H7 (cell line): Measurements from ENCODE around the gene SLC35E2B. TPM values are rescaled to one million over a fixed set of nuclear protein-coding genes. Genes with fewer than 3 reads are reported as not detected.
"Not testable (repeated sequence)": the region's sequence is repeated elsewhere in the genome, so short reads cannot be mapped to it uniquely, and the experiment has no call there.

Experiments
- DNase-seq: peaks from one replicate; pipeline ENCODE4 v3.0.0; 2012
- H3K27me3 ChIP-seq: 2 replicates; pipeline ENCODE4 v1.6.0; 2011; ENCODE audit warnings: mild to moderate bottlenecking, low read length; ENCODE audit not compliant: control insufficient read depth, insufficient read depth
- H3K36me3 ChIP-seq: replicated peaks from 2 replicates; pipeline ENCODE4 v1.5.1; 2011; ENCODE audit warnings: low read length; ENCODE audit not compliant: control insufficient read depth, insufficient read depth
- H3K4me3 ChIP-seq: 2 replicates; pipeline ENCODE4 v1.5.1; 2011; ENCODE audit warnings: low read depth, mild to moderate bottlenecking, control low read depth, low read length, moderate library complexity; ENCODE audit not compliant: insufficient read depth
- total RNA-seq: library from RNA; depleted of rRNA; stranded (reverse); fragments of >200 nt; shearing (Covaris generic); gene quantifications from 2 replicates; pipeline ENCODE4 v1.2.3, GENCODE V29; 2014

SLC35E2B gene
- total RNA-seq, 1 experiment from 2014 or later: 47.4 TPM

DNA sequence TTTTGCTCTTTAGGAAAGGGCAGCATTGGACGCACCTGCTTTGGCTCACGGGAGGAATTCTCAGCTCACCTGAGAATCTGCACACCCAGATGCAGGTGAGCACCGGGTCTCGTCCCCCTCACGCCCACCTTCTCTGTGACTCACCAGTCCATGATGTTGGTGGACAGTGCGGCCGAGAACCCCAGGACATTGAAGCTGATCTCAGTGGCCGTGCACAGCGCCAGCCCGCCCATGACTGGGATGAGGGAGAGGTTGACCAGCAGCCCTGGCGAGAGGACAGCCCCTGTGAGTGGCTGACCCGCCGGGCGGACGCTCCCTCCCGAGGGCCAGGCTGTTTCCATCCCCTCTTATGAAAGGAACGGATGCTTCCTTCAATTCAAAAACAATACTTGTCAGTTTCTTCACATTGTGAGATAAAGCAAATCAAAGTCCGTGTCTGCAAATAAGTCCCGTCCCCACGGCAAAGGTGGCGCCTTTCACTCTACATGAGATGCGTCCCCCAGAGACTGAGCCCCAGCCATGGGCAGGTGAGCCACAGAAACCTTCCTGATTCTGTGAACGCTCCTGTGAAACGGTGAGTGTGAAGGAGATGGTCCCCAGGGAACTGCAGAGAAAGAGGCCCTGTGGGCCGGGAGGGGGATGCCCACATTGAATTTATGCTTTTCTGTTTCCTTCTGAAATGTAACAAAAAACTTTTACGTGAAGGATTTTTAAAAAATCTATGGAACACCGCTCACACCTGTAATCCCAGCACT lies 21.1 kb downstream of the SLC35E2B start:
- Histone ChIP-seq H3K27me3 (no peaks in the 10 kb centered on the region), H3K36me3 (peaks cover 3% of the 10 kb centered on the region), H3K4me3 (no peak overlapping the region)
- peak; percentile 44 for DNase-seq

DNA sequence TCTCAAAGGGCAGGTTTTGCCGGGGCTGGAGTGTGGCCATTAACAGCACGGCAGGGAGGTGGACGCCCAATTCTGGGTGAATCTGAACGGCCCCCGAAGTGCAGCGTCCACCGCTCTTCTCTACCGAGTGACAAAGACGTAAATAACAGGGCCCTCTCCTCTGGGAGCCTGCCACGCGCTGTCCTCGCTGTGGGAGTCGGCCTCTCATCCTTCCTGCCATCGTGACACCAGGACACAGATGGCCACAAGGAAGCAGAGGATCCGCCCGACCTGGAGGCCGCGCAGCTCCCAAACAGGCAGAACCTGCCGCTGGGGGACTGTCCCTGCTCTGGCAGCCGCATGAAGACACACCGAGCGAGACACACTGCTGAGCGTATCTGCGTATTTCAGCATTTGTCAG lies 21.7 kb downstream of the SLC35E2B start:
- peak; percentile 36 for DNase-seq
- Histone ChIP-seq H3K36me3 (peaks cover 5% of the 10 kb centered on the region), H3K4me3 (no peak overlapping the region), H3K27me3 (no peaks in the 10 kb centered on the region)

DNA sequence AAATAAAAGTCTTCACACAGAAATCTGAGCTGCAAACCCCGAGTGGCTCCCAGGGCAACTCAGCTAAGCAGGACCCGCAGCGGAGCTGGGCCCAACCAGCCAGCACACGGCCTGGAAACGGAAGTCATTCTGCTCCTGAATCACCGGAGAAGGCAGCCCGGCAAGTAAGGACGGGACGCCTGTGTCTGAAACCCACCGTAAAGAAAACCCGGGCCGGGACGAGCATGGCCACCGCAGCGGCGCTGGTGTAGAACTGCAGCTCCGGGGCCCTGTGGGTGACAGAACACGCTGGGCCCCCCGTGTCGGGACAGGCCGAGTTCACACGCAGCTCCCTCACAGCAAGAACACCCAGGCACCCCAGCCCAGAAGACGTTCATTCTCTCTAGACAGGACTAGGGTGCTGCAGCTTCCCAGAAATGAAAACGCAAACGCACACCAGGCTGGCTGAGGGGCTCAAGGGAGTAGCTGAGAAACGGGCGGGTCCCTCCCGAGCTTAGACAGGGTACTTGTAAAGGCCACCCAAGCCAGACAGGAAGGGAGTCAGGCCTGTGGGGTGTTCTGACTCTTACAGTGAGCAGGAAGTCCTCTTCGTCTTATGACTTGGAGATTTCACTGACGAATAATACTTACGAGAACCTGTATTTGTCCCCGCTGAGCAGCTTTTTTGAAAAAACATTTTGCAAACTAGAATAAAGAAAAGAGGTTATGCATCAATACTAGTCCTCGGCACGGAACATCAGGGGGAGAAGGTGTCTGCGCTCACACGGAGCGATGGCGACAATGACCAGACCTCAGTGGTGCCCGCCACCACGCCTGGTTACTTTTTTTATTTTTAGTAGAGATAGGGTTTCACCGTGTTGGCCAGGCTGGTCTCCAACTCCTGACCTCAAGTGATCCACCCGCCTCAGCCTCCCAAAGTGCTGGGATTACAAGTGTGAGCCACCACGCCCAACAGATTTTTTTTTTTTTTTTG lies 22.8 kb downstream of the SLC35E2B start:
- peak; percentile 36 for DNase-seq
- H3K27me3 ChIP-seq: no peaks in the 10 kb centered on the region
- H3K36me3 ChIP-seq: peaks cover 8% of the 10 kb centered on the region
- no peak overlapping the region for H3K4me3 ChIP-seq

DNA sequence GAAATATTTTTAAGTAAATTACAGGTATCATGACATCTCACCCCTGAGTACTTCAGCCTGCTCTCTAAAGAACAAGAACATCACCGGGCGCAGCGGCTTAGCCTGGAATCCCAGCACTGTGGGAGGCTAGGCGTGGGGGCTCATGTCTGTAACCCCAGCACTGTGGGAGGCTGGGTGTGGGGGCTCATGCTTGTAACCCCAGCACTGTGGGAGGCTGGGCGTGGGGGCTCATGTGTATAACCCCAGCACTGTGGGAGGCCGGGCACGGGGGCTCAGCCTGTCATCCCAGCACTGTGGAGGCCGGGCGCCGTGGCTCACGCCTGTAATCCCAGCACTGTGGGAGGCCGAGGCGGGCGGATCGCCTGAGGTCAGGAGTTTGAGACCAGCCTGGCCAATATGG lies 26.1 kb downstream of the SLC35E2B start:
- DNase-seq: no peak
- H3K4me3 ChIP-seq: no peak overlapping the region
- H3K36me3 ChIP-seq: peaks cover 7% of the 10 kb centered on the region
- H3K27me3 ChIP-seq: no peaks in the 10 kb centered on the region

DNA sequence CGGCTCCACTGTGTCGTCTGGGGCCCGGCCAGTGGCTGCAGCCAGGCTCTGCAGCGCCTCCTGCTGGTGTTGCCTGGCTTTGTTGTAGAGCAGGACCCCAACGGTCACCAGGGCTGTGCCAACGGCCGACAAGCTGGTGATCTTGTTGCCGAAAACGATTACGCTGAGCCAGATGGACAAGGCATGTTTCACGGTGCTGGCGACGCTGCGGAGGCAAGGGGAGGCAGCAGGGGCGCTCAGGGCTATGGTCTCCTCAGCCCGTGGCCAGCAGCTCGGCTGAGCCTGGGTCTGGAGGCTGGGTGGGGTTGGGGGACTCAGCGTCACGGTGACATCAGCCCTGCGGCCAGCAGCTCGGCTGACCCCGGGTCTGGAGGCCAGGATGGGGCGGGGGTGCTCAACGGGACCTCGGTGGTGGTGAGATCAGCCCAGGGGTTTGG lies 26.8 kb downstream of the SLC35E2B start:
- Histone ChIP-seq H3K36me3 (peaks cover 7% of the 10 kb centered on the region), H3K27me3 (no peaks in the 10 kb centered on the region), H3K4me3 (no peak overlapping the region)
- peak; percentile 88 for DNase-seq

DNA sequence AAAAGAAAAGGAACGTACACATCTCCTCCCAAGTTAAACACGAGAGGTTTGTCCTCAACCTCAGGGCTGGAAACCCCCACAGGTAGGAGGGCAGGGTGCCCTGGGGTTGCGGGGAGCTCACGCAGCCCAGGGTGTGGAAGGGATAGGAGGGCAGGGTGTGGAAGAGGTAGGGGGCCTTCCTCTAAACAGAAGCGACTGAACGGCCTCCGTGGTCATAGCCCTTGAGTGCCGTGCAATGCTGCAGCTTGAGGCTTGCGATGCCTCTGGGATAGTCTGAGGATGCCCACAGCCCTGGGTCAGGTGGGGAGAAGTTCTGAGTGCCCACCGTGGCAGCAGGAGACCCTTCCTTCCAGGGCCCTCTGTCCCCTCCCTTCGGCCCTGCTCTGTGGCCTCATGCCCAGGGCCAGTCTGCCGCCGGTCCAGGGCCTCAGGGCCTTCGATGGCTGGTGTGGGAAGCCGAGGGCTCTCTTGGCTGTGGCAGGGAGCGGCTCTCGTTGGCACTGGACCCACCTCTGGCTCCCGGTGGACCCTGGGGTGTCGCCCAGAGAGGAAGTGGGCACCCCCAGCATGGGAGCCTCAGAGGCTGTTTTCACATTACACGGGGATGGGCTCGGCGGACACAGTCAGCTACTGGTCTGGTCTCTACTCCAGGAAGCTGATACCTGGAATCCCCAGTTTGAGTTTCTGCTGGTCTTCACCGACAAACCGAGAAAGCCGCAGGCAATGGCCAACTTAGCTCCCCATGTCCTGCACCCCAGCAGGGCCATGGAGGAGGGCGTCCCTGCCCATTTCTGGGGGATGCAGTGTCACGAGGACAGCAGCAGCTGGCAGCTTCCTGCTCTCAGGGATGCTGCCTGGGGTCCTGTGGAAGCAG lies 27.4 kb downstream of the SLC35E2B start:
- Histone ChIP-seq H3K4me3 (no peak overlapping the region), H3K36me3 (peaks cover 7% of the 10 kb centered on the region)
- DNase-seq: peak; percentile 25

DNA sequence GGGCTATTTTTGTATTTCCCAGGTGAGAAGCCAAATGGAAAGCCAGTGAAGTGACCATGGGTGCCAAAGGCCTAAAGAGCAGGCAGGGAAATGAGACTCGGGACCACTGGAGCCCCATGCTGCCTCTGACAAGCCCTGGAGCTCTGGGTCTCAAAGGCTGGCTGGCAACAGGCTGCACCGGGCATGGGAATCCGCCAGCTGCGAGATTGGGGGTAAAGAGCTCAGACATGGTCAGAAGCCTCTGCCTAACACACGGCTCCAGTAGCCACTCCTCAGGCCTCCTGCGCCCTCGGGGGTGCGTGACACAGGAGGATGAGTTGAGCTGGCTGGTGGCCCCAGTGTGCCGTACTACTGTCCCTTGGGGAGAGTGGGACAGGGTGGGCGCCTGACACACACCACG lies 28.3 kb downstream of the SLC35E2B start:
- H3K27me3 ChIP-seq, DNase-seq: not testable (repeated sequence)

More for the DNA sequence above, 27.4 kb downstream of the SLC35E2B start:
- H3K27me3 ChIP-seq: no peaks in the 10 kb centered on the region

DNA sequence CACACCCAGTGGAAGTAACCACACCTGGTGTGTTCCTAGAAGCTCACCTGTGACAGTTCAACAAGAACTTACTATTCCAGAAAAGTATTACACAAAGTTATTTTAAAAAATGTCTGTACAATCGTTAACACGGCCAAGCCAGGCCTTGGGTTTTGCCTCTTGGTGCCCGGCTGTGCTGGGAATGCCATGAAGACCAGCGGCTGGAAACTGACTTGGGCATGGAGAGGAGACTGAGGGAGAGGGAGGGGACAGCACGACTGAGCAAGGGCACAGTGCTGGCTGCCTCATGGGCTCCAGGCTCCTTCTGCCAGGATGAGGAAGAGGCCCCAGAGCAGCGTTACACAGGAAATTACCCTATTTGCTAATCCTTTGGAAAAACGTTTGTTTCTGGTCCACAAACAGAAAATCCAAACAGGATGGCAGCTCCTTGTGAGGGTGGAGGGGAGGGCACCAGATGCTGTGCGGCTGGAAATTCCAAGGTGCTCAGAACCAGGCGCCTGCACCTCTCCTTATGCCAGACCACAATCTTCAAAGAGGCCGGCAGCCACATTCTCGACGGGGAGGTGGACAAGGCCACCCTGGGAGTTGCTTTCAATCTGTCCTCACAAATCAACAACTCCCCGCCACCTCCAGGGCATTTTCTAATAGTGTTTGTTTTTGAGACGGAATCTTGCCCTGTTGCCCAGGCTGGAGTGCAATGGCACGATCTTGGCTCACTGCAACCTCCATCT lies 29.6 kb downstream of the SLC35E2B start:
- DNase-seq, H3K4me3 ChIP-seq, H3K36me3 ChIP-seq, H3K27me3 ChIP-seq: not testable (repeated sequence)

More for the DNA sequence above, 28.3 kb downstream of the SLC35E2B start:
- H3K4me3 ChIP-seq, H3K36me3 ChIP-seq: not testable (repeated sequence)

DNA sequence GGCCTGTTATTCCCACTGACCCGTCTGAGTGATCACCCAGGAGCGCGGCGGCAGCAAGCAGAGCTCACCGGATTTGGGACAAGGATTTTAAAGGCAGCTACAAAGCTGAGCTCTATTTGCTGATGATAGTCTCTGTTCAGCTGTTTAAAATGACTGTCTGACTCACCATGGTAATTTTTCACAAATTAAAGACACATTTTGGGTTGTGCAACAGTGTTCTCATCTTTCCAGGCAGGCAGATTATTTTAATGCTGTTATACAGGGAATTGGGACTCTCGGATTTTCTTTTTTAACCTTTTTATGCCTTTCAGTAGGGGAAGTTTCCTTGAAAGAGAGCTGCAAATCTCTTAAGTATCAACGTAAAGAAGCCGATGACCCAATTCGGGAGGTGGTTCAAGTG lies 30.2 kb downstream of the SLC35E2B start:
- H3K4me3 ChIP-seq, DNase-seq, H3K36me3 ChIP-seq, H3K27me3 ChIP-seq: not testable (repeated sequence)

DNA sequence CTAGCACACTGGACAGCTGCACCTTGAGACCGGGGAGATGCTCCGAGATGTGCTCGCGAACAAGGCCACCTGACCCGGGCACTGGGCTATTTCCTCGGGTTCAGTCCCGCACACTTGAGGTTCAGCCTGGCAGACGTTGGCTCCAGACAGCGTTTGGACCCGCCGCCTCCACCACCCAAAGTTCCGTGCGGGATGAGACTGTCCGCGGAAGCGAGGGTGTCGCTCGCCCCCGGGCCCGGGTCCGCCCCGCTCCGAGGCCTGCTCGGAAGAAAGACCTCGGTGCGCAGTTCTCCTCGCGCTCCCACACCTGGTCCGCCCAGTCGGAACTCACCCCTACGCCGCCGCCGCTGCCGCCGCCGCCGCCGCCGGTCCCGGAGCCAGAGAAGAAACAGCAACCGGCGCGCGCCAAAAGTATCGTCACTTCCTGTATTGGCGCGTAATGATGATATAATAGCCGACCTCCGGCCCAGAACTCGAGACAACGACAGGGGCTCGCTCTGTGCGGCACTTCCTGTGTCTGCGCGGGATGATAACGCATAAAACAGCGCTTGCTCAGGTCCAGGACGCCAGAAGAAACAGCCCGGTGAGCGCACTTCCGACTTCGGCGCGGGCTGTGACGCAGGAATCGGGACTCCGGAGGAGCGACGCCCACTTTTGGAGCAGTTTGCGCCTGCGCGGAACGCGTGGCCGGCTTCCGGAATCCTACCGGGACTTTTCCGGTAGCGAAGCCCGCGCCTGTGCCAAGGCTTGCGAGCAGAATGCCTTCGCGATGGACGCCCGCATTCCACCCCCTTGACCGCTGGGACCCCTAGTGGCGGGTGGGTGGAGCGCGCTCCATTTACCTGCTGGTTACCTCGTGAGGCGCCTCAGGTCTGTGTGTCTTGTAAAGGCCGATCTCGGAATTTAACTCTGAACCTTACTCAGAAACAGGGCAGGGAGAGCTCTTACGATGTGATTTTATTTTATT lies 33.7 kb downstream of the SLC35E2B start, which contains the start of gene CDK11B:
TSS of gene CDK11B (minus strand) at position 422 of the 967 bp plus-strand sequence. CDS start 1,519 bp downstream, outside the sequence.
- DNase-seq: peak; percentile 95
- not testable (repeated sequence) for H3K36me3 ChIP-seq, H3K27me3 ChIP-seq
- H3K4me3 ChIP-seq: peak within 1 kb of the TSS; percentile 71

DNA sequence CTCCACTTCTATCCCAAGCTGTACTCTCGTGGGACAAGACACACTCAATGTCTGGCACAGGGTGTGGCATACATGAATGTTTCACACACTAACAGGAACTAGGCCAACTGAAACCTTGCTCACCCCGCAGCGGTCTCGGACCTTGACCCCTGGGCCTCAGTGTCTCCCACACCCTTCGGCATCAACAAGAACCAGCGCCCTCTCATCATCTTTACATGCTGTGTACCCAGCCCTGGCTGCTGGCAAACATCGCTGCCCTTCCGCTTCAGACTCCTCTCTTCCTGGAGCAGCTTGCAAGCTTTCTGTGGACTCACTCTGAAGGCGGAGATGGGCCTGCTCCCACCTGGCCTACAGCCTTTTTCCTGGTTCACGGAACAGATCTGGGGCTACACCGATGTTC lies 44.3 kb downstream of the SLC35E2B start:
- peaks cover 16% of the 10 kb centered on the region for H3K36me3 ChIP-seq
- DNase-seq, H3K27me3 ChIP-seq, H3K4me3 ChIP-seq: not testable (repeated sequence)

DNA sequence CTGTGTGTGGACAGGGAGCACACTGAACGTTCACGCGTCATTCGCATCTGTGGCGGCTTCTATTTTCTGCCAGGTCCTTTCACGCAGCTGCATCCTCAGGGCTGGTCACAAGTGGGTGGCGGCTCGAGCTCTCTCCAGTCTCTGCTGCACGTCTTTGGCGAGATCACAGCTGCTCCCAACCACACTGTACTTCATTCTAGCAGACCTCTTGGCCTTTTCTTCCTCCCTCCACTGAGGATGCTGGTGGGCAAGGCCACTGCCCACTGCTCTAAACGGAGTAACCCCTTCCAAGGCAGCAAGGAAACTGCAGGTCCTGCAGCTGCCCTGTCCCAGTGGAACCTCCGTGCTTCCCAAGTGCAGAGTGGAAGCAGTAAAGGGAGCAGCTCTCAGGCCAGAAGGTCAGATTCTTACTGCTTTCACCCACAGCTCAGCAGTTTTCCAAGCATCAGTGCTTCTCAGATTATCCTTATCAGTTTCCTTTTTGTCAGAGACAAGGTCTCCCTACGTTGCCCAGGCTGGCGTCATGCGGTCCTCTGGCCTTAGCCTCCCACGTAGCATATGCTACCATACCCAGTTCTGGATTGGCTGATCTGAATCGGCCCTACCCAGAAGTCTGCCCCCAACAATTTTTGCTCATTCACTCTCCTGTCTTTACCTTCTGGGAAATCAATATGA lies 44.9 kb downstream of the SLC35E2B start:
- H3K27me3 ChIP-seq, DNase-seq, H3K4me3 ChIP-seq: not testable (repeated sequence)
- peaks cover 16% of the 10 kb centered on the region for H3K36me3 ChIP-seq
